SK-N-SH (cell line): ENCODE measurements around the gene UBE2C. TPM values are rescaled to one million over a fixed set of nuclear protein-coding genes. Genes with fewer than 3 reads are reported as not detected.

ENCODE experiments used
- CTCF ChIA-PET: fragments of 300-600, 350-600 bp; formaldehyde crosslinking; extraction: SDS; loops from one replicate; lab custom pipeline; 2021; lab: Yijun Ruan, JAX
- POLR2A ChIA-PET: fragments of 350-600 bp; sonication (Branson Sonifier 250); formaldehyde crosslinking; extraction: SDS; loops from one replicate; lab custom pipeline; 2020; ENCODE audit warnings: antibody characterized with exemption, inconsistent platforms; lab: Yijun Ruan, JAX
- DNase-seq: peaks from one replicate; pipeline ENCODE4 v3.0.0; 2012
- H2AFZ ChIP-seq: fragments of 200-600 bp; sonication (generic); 2 replicates; pipeline ENCODE4 v1.8.1; 2016; ENCODE audit warnings: antibody characterized with exemption, mild to moderate bottlenecking, low read depth
- H3F3A ChIP-seq: fragments of 200-600 bp; sonication (generic); replicated peaks from 2 replicates; pipeline ENCODE3; 2016; ENCODE audit warnings: antibody characterized with exemption, mild to moderate bottlenecking; ENCODE audit not compliant: insufficient read depth
- H3K27ac ChIP-seq, 2 experiments: fragments of 200-500 bp in 1 of 2; fragments of 200-600 bp in 1 of 2; sonication (Bioruptor generic) in 1 of 2; sonication (generic), shearing (Covaris generic) in 1 of 2; 2 replicates each; pipeline versions ENCODE4 v1.5.1 to v1.6.1; 2014 to 2016; ENCODE audit warnings: low read depth in 2 of 2, inconsistent platforms in 1 of 2, low read length in 1 of 2, mild to moderate bottlenecking in 1 of 2, mixed read lengths in 1 of 2
- H3K27me3 ChIP-seq: fragments of 200-600 bp; sonication (generic), shearing (Covaris generic); 2 replicates; pipeline ENCODE4 v1.6.1; 2016; ENCODE audit warnings: mixed run types; ENCODE audit not compliant: insufficient read depth
- H3K36me3 ChIP-seq, 2 experiments: fragments of 200-500 bp in 1 of 2; fragments of 200-600 bp in 1 of 2; sonication (Bioruptor generic) in 1 of 2; sonication (generic) in 1 of 2; replicated peaks in 1 of 2; 2 replicates each; pipeline versions ENCODE3 to v1.5.1; 2014 to 2016; ENCODE audit warnings: low read length in 1 of 2, mild to moderate bottlenecking in 1 of 2; ENCODE audit not compliant: insufficient read depth in 2 of 2, control insufficient read depth in 1 of 2
- H3K4me1 ChIP-seq, 2 experiments: fragments of 200-500 bp in 1 of 2; fragments of 200-600 bp in 1 of 2; sonication (Bioruptor generic) in 1 of 2; sonication (generic), shearing (Covaris generic) in 1 of 2; 2 replicates each; pipeline versions ENCODE4 v1.5.1 to v1.6.1; 2014 to 2016; ENCODE audit warnings: low read depth in 1 of 2, low read length in 1 of 2, mixed run types in 1 of 2; ENCODE audit not compliant: insufficient read depth in 2 of 2, control insufficient read depth in 1 of 2
- H3K4me2 ChIP-seq: fragments of 200-600 bp; sonication (generic), shearing (Covaris generic); 2 replicates; pipeline ENCODE4 v1.6.1; 2017; ENCODE audit warnings: mixed run types
- H3K4me3 ChIP-seq, 2 experiments: fragments of 200-500 bp in 1 of 2; fragments of 200-600 bp in 1 of 2; sonication (Bioruptor generic) in 1 of 2; sonication (generic), shearing (Covaris generic) in 1 of 2; 2 replicates each; pipeline versions ENCODE4 v1.5.1 to v1.8.1; 2014 to 2016; ENCODE audit warnings: low read depth in 2 of 2, inconsistent platforms in 1 of 2, low read length in 1 of 2, mild to moderate bottlenecking in 1 of 2, mixed read lengths in 1 of 2, moderate library complexity in 1 of 2
- H3K79me2 ChIP-seq: fragments of 200-600 bp; sonication (generic); 2 replicates; pipeline ENCODE4 v1.8.1; 2017; ENCODE audit warnings: mild to moderate bottlenecking; ENCODE audit not compliant: insufficient read depth
- H3K9ac ChIP-seq: fragments of 200-600 bp; sonication (generic); 2 replicates; pipeline ENCODE4 v1.6.1; 2017; ENCODE audit warnings: mixed run types
- H3K9me2 ChIP-seq: fragments of 200-600 bp; sonication (generic); 2 replicates; pipeline ENCODE4 v1.6.1; 2017; ENCODE audit warnings: mixed run types
- H3K9me3 ChIP-seq: fragments of 200-600 bp; sonication (generic); 2 replicates; pipeline ENCODE4 v1.6.1; 2017; ENCODE audit warnings: mixed run types, mild to moderate bottlenecking, moderate library complexity
- H4K20me1 ChIP-seq: fragments of 200-600 bp; sonication (generic); 2 replicates; pipeline ENCODE4 v1.6.1; 2017; ENCODE audit warnings: mild to moderate bottlenecking, mixed run types; ENCODE audit not compliant: insufficient read depth
- ELF1 ChIP-seq: IDR thresholded peaks from 2 replicates; pipeline ENCODE4 v1.4.0; 2012
- EP300 ChIP-seq, 2 experiments: IDR thresholded peaks; 2 replicates each; pipeline versions ENCODE4 v1.4.0 to v1.6.1; 2012; ENCODE audit warnings: borderline replicate concordance in 1 of 2, low read depth in 1 of 2, low read length in 1 of 2
- EZH2phosphoT487 ChIP-seq: fragments of 200-600 bp; sonication (generic); IDR thresholded peaks from 2 replicates; pipeline ENCODE4 v1.6.1; 2017; ENCODE audit warnings: low read depth, mixed run types, mild to moderate bottlenecking, antibody characterized with exemption, moderate library complexity, borderline replicate concordance
- FOSL2 ChIP-seq: IDR thresholded peaks from 2 replicates; pipeline ENCODE4 v1.4.0; 2012; ENCODE audit warnings: low read depth, mild to moderate bottlenecking, moderate library complexity, borderline replicate concordance
- FOXJ3 ChIP-seq: sonication (generic); formaldehyde crosslinking; IDR thresholded peaks from 2 replicates; pipeline ENCODE4 v1.5.1; 2020; ENCODE audit warnings: mild to moderate bottlenecking, missing genetic modification reagents
- GATA2 ChIP-seq: sonication (generic); formaldehyde crosslinking; IDR thresholded peaks from 2 replicates; pipeline ENCODE4 v1.5.0; 2020; ENCODE audit warnings: mild to moderate bottlenecking, missing genetic modification reagents
- JUND ChIP-seq: IDR thresholded peaks from 2 replicates; pipeline ENCODE4 v1.4.0; 2012
- MEF2A ChIP-seq: IDR thresholded peaks from 2 replicates; pipeline ENCODE4 v1.4.0; 2012; ENCODE audit warnings: low read depth, borderline replicate concordance
- MXI1 ChIP-seq: IDR thresholded peaks from 2 replicates; pipeline ENCODE4 v1.6.1; 2012; ENCODE audit warnings: mild to moderate bottlenecking, low read depth, low read length, improper control_type of control experiment
- NFIC ChIP-seq: IDR thresholded peaks from 2 replicates; pipeline ENCODE4 v1.4.0; 2012; ENCODE audit warnings: borderline replicate concordance
- NRF1 ChIP-seq: IDR thresholded peaks from 2 replicates; pipeline ENCODE4 v1.6.1; 2012; ENCODE audit warnings: low read depth, mild to moderate bottlenecking, low read length
- RCOR1 ChIP-seq: fragments of 150-350 bp; IDR thresholded peaks from 2 replicates; pipeline ENCODE4 v1.6.1; 2017; ENCODE audit warnings: antibody characterized with exemption, low read length
- RFX5 ChIP-seq: IDR thresholded peaks from 2 replicates; pipeline ENCODE4 v1.6.1; 2012; ENCODE audit warnings: mild to moderate bottlenecking, improper control_type of control experiment, low read length
- SMC3 ChIP-seq: IDR thresholded peaks from 2 replicates; pipeline ENCODE4 v1.6.1; 2012; ENCODE audit warnings: low read depth, low read length, improper control_type of control experiment
- TEAD4 ChIP-seq: IDR thresholded peaks from 2 replicates; pipeline ENCODE4 v1.4.0; 2012; ENCODE audit warnings: mild to moderate bottlenecking, borderline replicate concordance; ENCODE audit not compliant: insufficient read depth
- WGBS: methylation state at CpG from one replicate; pipeline ENCODE4 v1.1.6; 2017; ENCODE audit warnings: low lambda C conversion rate; 5-methylcytosine and 5-hydroxymethylcytosine counted together
- polyA plus RNA-seq, 3 experiments: library from polyadenylated mRNA; depleted of rRNA; stranded (reverse); fragments of >200 nt; gene quantifications; 2 replicates each; pipeline ENCODE4 v1.2.3, GENCODE V29; 2012
- TF ChIP-seq, protein P1 (sequence below): IDR thresholded peaks from 2 replicates; pipeline ENCODE4; 2012
- TF ChIP-seq, protein P2 (sequence below): fragments of 150-350 bp; IDR thresholded peaks from 2 replicates; pipeline ENCODE4 v1.6.1; 2017; ENCODE audit warnings: antibody characterized with exemption, low read length, low read depth, borderline replicate concordance
- TF ChIP-seq, protein P3 (sequence below): IDR thresholded peaks from 2 replicates; pipeline ENCODE4 v1.6.1; 2012; ENCODE audit warnings: mild to moderate bottlenecking, low read depth, low read length, moderate library complexity
- TF ChIP-seq, protein P4 (sequence below): IDR thresholded peaks from 2 replicates; pipeline ENCODE4 v1.4.0; 2012; ENCODE audit warnings: low read depth, borderline replicate concordance
- TF ChIP-seq, protein P5 (sequence below): IDR thresholded peaks from 2 replicates; pipeline ENCODE4 v1.4.0; 2012; ENCODE audit warnings: low read depth, borderline replicate concordance

Gene UBE2C
- polyA plus RNA-seq, 1 of the 3 experiments (the other 2 are of a cell fraction): 115 TPM

DNA sequence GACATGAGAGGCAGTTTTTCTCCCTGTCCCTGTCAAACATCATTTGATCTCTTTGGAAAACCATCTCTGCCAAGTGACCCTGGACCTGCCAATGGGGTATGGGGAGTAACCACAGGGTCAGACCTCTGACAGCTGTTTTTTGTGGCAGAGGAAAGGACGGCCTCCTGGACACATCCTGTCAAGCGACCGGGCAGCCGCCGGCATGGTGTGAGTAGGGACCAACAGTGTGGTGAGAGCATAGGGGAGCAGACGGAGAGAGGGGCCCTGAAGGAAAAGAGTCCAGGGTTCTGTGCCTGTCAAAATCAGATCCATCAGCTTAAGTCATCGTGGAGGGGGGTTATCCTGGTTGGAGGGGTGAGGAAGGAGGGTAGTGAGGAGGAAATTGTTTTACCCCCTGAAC is 10.6 kb upstream of the UBE2C start (continued):
- no peak for TF ChIP-seq GATA2 (CRISPR knock-in tag)
- TF ChIP-seq, protein P1, sequence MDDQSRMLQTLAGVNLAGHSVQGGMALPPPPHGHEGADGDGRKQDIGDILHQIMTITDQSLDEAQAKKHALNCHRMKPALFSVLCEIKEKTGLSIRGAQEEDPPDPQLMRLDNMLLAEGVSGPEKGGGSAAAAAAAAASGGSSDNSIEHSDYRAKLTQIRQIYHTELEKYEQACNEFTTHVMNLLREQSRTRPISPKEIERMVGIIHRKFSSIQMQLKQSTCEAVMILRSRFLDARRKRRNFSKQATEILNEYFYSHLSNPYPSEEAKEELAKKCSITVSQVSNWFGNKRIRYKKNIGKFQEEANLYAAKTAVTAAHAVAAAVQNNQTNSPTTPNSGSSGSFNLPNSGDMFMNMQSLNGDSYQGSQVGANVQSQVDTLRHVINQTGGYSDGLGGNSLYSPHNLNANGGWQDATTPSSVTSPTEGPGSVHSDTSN: no peak
- TF ChIP-seq RCOR1: no peak
- no peak for TF ChIP-seq NRF1

DNA sequence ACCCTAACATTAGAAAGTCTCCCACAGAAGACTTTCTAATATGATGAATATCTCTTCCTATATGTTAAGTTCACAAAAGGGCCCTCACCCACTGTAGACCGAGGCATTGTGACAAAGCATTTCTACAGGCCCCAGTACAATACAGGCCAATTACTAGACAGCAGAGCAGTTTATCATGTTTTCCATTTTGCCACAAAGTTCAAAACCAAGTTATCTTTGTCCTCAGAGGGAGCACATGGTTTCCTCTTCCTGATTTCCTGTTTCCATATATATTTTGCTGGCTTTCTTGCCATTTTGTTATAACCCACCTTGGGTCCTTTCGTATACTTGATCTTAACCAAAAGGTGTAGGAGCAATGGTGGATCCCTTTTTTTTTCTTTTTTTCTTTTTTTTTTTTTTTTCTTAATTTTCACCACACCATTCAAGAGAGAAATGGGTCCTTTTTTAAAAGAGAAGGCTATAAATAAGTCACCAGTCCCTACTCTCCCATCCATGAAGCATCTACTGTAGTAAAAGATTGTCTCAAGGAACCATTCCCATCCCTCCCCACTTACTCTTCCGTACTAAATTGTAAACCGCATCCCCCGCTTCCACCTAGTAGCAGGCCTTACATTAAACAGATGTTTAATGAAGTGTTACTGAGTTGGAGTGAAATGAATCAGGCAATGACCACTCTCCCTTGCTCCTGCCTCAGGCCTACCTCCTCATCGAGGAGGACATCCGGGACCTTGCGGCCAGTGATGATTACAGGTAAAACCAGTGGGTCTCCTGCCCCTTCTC is 2.1 kb upstream of the UBE2C start:
- no peaks in the 10 kb centered on the region for H4K20me1 ChIP-seq
- TF ChIP-seq EZH2phosphoT487 (no peak), ELF1 (no peak), RCOR1 (no peak), NFIC (no peak), FOXJ3 (CRISPR knock-in tag) (no peak), JUND (no peak), RFX5 (no peak), TEAD4 (no peak), MEF2A (no peak), GATA2 (CRISPR knock-in tag) (no peak), SMC3 (no peak), EP300 (IDR thresholded peaks at IDR 0.05; ENCODE audit: borderline replicate concordance in 1 of 2, low read depth in 1 of 2, low read length in 1 of 2) (no peak), FOSL2 (no peak), MXI1 (no peak)
- TF ChIP-seq, protein P2, sequence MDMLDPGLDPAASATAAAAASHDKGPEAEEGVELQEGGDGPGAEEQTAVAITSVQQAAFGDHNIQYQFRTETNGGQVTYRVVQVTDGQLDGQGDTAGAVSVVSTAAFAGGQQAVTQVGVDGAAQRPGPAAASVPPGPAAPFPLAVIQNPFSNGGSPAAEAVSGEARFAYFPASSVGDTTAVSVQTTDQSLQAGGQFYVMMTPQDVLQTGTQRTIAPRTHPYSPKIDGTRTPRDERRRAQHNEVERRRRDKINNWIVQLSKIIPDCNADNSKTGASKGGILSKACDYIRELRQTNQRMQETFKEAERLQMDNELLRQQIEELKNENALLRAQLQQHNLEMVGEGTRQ: no peak
- TF ChIP-seq, protein P3, sequence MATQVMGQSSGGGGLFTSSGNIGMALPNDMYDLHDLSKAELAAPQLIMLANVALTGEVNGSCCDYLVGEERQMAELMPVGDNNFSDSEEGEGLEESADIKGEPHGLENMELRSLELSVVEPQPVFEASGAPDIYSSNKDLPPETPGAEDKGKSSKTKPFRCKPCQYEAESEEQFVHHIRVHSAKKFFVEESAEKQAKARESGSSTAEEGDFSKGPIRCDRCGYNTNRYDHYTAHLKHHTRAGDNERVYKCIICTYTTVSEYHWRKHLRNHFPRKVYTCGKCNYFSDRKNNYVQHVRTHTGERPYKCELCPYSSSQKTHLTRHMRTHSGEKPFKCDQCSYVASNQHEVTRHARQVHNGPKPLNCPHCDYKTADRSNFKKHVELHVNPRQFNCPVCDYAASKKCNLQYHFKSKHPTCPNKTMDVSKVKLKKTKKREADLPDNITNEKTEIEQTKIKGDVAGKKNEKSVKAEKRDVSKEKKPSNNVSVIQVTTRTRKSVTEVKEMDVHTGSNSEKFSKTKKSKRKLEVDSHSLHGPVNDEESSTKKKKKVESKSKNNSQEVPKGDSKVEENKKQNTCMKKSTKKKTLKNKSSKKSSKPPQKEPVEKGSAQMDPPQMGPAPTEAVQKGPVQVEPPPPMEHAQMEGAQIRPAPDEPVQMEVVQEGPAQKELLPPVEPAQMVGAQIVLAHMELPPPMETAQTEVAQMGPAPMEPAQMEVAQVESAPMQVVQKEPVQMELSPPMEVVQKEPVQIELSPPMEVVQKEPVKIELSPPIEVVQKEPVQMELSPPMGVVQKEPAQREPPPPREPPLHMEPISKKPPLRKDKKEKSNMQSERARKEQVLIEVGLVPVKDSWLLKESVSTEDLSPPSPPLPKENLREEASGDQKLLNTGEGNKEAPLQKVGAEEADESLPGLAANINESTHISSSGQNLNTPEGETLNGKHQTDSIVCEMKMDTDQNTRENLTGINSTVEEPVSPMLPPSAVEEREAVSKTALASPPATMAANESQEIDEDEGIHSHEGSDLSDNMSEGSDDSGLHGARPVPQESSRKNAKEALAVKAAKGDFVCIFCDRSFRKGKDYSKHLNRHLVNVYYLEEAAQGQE: no peak
- TF ChIP-seq, protein P4, sequence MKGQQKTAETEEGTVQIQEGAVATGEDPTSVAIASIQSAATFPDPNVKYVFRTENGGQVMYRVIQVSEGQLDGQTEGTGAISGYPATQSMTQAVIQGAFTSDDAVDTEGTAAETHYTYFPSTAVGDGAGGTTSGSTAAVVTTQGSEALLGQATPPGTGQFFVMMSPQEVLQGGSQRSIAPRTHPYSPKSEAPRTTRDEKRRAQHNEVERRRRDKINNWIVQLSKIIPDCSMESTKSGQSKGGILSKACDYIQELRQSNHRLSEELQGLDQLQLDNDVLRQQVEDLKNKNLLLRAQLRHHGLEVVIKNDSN: no peak
- TF ChIP-seq, protein P5, sequence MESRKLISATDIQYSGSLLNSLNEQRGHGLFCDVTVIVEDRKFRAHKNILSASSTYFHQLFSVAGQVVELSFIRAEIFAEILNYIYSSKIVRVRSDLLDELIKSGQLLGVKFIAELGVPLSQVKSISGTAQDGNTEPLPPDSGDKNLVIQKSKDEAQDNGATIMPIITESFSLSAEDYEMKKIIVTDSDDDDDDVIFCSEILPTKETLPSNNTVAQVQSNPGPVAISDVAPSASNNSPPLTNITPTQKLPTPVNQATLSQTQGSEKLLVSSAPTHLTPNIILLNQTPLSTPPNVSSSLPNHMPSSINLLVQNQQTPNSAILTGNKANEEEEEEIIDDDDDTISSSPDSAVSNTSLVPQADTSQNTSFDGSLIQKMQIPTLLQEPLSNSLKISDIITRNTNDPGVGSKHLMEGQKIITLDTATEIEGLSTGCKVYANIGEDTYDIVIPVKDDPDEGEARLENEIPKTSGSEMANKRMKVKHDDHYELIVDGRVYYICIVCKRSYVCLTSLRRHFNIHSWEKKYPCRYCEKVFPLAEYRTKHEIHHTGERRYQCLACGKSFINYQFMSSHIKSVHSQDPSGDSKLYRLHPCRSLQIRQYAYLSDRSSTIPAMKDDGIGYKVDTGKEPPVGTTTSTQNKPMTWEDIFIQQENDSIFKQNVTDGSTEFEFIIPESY: no peak

More for the DNA sequence above, 2.1 kb upstream of the UBE2C start:
- over 99% methylated on average over 8 of the region's 8 CpGs for WGBS
- Histone ChIP-seq H3K4me3 (no peak overlapping the region), H3K9ac (no peak overlapping the region), H3K27me3 (no peaks in the 10 kb centered on the region), H3K9me2 (no peaks in the 10 kb centered on the region), H3K79me2 (peaks cover 28% of the 10 kb centered on the region), H3K9me3 (no peaks in the 10 kb centered on the region), H3F3A (peaks cover 4% of the 10 kb centered on the region), H3K27ac (no peak overlapping the region), H3K4me1 (peaks cover 0 to 11% of the 10 kb centered on the region in 2 experiments; a peak in 1 of 4 replicates), H3K4me2 (no peak overlapping the region), H2AFZ (no peak overlapping the region), H3K36me3 (peaks cover 36 to 41% of the 10 kb centered on the region in 2 experiments)
- CTCF ChIA-PET: interaction anchor here (2.1 kb wide), 1 partner anchor 11 kb away, joined by 19 read pairs; no protein-coding TSS in a partner anchor
- DNase-seq: no peak
- POLR2A ChIA-PET: no interaction called here
